ENCODE measurements around the gene TCTN3. TPM values are rescaled to one million over a fixed set of nuclear protein-coding genes. Genes with fewer than 3 reads are reported as not detected.

Gene TCTN3
- total RNA-seq, 1 donor from 2014 or later = 53.0 TPM

DNA sequence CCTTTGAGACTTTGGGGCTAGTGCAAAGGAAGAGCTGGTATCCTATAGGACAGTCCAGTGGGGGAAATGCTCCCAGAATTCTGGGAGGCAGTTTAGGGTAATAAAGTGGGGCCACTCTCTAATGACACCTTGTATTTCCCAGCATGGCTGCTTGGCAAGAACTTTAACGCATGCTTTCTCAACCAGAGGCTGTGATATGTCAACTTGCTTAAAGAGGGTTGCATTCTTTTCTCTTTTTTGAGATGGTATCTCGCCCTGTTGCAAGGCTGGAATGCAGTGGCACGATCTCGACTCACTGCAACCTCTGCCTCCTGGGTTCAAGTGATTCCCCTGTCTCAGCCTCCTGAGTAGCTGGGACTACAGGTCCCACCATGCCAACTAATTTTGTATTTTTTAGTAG, 75.6 kb downstream of the TCTN3 start:
- Mint-ChIP-seq H3K27me3 (no peaks in the 10 kb centered on the region), H3K9me3 (no peaks in the 10 kb centered on the region), H3K36me3 (peaks cover 38% of the 10 kb centered on the region), H3K4me3 (no peak overlapping the region), H3K4me1 (ENCODE audit: unreplicated experiment) (no peaks in the 10 kb centered on the region), H3K27ac (no peak overlapping the region)
- DNase-seq (ENCODE audit: extremely low spot score, unreplicated experiment) = no peak
- TF ChIP-seq, protein P1, sequence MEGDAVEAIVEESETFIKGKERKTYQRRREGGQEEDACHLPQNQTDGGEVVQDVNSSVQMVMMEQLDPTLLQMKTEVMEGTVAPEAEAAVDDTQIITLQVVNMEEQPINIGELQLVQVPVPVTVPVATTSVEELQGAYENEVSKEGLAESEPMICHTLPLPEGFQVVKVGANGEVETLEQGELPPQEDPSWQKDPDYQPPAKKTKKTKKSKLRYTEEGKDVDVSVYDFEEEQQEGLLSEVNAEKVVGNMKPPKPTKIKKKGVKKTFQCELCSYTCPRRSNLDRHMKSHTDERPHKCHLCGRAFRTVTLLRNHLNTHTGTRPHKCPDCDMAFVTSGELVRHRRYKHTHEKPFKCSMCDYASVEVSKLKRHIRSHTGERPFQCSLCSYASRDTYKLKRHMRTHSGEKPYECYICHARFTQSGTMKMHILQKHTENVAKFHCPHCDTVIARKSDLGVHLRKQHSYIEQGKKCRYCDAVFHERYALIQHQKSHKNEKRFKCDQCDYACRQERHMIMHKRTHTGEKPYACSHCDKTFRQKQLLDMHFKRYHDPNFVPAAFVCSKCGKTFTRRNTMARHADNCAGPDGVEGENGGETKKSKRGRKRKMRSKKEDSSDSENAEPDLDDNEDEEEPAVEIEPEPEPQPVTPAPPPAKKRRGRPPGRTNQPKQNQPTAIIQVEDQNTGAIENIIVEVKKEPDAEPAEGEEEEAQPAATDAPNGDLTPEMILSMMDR (conservative IDR thresholded peaks at IDR 0.05) = no peak

DNA sequence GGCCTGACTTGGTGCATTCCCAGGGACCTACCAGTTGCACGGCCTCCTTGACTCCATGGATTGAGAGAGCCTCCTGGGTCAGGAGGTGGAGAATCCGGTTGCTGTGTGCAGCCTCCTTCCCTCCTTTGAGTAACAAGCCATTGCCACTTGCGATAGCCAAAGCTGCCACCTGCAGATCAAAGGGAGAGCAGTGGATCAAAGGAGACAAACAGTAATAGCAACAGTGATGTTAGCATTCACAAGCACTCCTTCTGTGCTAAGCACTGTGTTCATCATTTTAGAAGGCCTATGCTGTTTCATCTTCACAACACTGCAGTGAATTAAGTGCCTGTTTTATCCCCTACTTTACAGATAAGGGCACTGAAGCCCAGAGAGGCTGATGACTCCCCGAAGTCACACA, 77.3 kb downstream of the TCTN3 start:
- H3K9me3 Mint-ChIP-seq = no peaks in the 10 kb centered on the region
- no peak for DNase-seq (ENCODE audit: extremely low spot score, unreplicated experiment)
- H3K27me3 Mint-ChIP-seq = no peaks in the 10 kb centered on the region
- no peak overlapping the region for H3K27ac Mint-ChIP-seq
- TF ChIP-seq, protein P1 (conservative IDR thresholded peaks at IDR 0.05) = no peak
- H3K4me3 Mint-ChIP-seq = no peak overlapping the region
- H3K36me3 Mint-ChIP-seq = peaks cover 41% of the 10 kb centered on the region
- H3K4me1 Mint-ChIP-seq (ENCODE audit: unreplicated experiment) = no peaks in the 10 kb centered on the region

Other genes starting within 250 kb of the TCTN3 start
- 28.2 and 31.4 TPM in 2 replicates for gene SORBS1, start 132.6 kb downstream of the TCTN3 start, total RNA-seq (ENCODE audit: low replicate concordance)
- 111 and 113 TPM in 2 replicates for gene ALDH18A1, start 37.2 kb downstream of the TCTN3 start, total RNA-seq (ENCODE audit: low replicate concordance)
- 0.69 and 1.0 TPM in 2 replicates for gene ENTPD1, start 62.2 kb upstream of the TCTN3 start, total RNA-seq (ENCODE audit: low replicate concordance)
- 0.24 and 0.34 TPM in 2 replicates for gene CC2D2B, start 214.0 kb upstream of the TCTN3 start, total RNA-seq (ENCODE audit: low replicate concordance)